ENCODE data around the gene SPOCK3.
A peak's percentile ranks its signal among the peaks of the same experiment; 100 is the strongest.

Gene SPOCK3

DNA sequence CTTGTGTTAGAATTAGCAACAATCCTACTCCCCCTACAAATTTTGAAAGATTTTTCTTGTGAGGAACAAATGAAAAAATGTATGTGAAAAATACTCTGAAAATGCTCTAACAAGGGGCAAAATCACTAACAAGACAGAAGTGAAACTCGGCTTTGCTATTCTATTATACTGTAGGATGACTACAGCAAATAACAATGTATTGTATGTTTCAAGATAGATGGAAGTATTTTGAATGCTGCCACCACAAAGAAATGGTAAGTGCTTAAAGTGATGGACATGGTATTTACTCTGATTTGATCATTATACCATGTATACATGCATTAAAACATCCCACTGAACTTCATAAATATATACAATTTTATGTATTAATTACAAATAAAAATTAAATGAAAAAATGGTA is 192.8 kb downstream of the SPOCK3 start:
- no peaks in the 10 kb centered on the region for H3K9me3 Mint-ChIP-seq
- no peak overlapping the region for H3K27ac Mint-ChIP-seq
- ATAC-seq (ENCODE audit: low read depth) (no peak), DNase-seq (ENCODE audit: low spot score in 2 of 2) (no peak)
- H3K36me3 Mint-ChIP-seq: no peaks in the 10 kb centered on the region
- H3K4me1 Mint-ChIP-seq: no peaks in the 10 kb centered on the region
- no peak overlapping the region for H3K4me3 Mint-ChIP-seq
- H3K27me3 Mint-ChIP-seq: no peaks in the 10 kb centered on the region

DNA sequence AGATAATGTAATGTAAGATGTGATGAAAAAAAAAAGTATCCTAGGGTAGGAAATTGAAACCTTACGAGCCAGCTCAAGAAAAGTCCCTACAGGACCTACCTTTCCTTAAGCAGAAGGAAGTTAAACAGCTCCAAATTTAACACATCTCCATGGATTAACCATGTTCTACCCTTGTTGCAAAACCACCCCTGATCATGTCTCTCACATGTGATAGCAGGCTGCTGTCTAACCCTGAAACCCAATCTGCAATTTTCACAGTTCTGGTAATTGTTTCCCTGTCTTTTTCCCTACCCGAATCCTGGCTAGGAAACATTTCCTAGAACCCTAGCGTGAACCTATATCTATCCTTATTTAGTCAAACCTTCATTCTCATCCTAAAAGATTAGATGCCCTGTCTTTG is 198.9 kb downstream of the SPOCK3 start:
- no peak for DNase-seq (ENCODE audit: low spot score in 2 of 2)

DNA sequence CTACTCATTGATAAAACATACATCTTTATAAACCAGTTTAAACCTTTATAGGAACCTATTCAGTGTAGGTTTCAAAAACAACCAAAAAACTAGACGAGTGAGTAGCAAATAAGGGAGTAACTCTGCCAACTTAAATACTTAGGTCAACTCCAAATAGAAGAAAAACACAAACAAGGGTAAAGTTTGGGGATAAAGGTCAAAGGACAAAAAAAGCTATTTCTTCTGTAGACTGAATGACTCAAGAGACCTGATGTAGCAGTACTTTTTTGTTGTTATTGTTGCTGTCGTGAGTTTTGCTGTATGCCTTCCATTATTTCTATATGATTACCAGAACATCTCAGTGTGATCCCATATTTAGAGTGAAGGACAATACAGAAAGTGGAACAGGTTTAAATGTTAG is 199.3 kb downstream of the SPOCK3 start:
- Mint-ChIP-seq H3K27ac (no peak overlapping the region), H3K27me3 (no peaks in the 10 kb centered on the region), H3K4me1 (no peaks in the 10 kb centered on the region), H3K4me3 (no peak overlapping the region), H3K9me3 (no peaks in the 10 kb centered on the region), H3K36me3 (no peaks in the 10 kb centered on the region)
- ATAC-seq (ENCODE audit: low read depth) (no peak), DNase-seq (ENCODE audit: low spot score in 2 of 2) (no peak)

More for the DNA sequence above, 198.9 kb downstream of the SPOCK3 start:
- Mint-ChIP-seq H3K9me3 (no peaks in the 10 kb centered on the region), H3K4me1 (no peaks in the 10 kb centered on the region), H3K27ac (no peak overlapping the region), H3K27me3 (no peaks in the 10 kb centered on the region), H3K4me3 (no peak overlapping the region), H3K36me3 (no peaks in the 10 kb centered on the region)
- no peak for ATAC-seq (ENCODE audit: low read depth)

DNA sequence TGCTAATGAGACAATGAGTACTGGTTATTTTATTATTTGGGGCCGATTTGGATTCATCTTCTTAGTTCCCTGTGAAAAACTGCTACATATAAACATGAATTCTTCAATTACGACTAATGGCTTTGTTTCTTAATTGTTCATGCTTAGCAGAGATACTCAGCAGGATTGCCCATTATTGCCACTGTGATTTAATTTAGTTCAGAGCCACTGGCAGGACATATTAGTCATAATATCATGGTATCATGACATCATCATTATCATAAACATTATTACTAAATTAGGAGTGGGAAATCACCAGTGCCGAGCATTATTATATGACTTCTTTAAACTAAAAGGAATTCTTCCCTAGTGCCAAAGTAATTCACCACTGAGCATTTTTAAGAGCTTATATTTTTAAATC is 201.4 kb downstream of the SPOCK3 start:
- Mint-ChIP-seq H3K36me3 (no peaks in the 10 kb centered on the region), H3K9me3 (no peaks in the 10 kb centered on the region), H3K27ac (no peak overlapping the region), H3K4me1 (no peaks in the 10 kb centered on the region), H3K4me3 (no peak overlapping the region), H3K27me3 (no peaks in the 10 kb centered on the region)
- DNase-seq (ENCODE audit: low spot score in 2 of 2): no peak
- ATAC-seq (ENCODE audit: low read depth): no peak

DNA sequence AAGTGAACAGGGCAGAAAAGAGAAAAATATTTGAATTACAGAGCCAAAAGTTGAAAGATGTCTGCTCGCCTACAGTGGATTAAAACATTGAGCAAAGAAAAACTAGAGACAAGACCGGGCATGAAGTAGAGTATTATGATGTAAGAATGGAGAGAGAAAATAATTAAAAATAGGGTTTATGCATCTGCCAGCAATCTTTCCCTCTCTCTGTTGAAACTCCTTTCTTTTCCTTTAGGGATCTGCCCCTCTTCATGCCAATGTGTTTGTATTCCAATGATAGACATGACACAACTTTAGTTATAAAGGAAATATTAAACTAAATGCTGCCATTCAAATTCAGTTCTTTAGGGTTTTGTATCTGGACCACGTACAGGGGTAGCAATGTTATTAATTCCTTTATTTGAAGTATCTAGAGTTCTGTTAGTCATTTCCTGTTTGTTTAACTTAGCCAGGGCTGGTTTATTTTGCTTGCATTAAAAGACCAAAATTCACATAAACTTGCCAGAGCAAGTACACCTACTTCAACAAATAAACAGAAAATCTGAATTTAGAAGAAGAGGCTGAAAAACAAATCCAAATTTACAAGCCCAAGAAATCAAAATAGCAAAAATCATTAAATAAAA is 202.6 kb downstream of the SPOCK3 start:
- no peak for ATAC-seq (ENCODE audit: low read depth)
- DNase-seq (ENCODE audit: low spot score in 2 of 2): no peak

DNA sequence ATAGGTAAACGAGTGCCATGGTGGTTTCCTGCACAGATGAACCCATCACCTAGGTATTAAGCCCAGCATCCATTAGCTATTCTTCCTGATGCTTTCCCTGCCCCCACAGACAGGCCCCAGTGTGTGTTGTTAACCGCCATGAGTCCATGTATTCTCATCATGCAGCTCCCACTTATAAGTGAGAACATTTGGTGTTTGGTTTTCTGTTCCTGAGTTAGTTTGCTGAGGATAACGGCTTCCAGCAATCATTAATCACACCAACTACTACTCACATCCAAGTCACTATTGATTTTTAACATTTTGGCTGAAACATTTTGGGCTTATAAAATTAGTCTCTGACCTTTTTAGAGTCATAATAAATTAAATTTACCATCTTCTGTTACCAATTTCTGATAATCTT is 205.3 kb downstream of the SPOCK3 start:
- Mint-ChIP-seq H3K27me3 (no peaks in the 10 kb centered on the region), H3K4me3 (no peak overlapping the region), H3K36me3 (no peaks in the 10 kb centered on the region), H3K9me3 (no peaks in the 10 kb centered on the region), H3K4me1 (no peaks in the 10 kb centered on the region), H3K27ac (no peak overlapping the region)
- DNase-seq (ENCODE audit: low spot score in 2 of 2) (no peak), ATAC-seq (ENCODE audit: low read depth) (no peak)

More for the DNA sequence above, 202.6 kb downstream of the SPOCK3 start:
- H3K4me3 Mint-ChIP-seq: no peak overlapping the region
- no peaks in the 10 kb centered on the region for H3K9me3 Mint-ChIP-seq
- no peaks in the 10 kb centered on the region for H3K27me3 Mint-ChIP-seq
- no peaks in the 10 kb centered on the region for H3K4me1 Mint-ChIP-seq
- no peak overlapping the region for H3K27ac Mint-ChIP-seq
- H3K36me3 Mint-ChIP-seq: no peaks in the 10 kb centered on the region

DNA sequence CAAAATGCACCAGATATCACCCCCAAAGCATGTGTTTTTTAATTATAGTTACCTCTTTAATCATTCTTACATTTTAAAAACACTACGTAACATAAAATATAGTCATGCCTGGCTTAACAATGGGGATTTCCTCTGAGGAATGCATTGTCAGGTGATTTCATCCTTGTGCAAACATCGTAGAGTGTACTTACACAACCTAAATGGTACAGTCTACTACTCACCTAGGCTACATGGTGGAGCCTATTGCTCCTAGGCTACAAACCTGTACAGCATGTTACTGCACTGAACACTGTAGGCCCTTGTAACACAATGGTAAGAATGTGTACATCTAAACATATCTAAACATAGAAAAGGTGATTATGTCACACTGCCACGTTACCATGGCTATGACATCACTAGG is 208.6 kb downstream of the SPOCK3 start:
- Mint-ChIP-seq H3K36me3 (no peaks in the 10 kb centered on the region), H3K4me3 (no peak overlapping the region), H3K4me1 (no peaks in the 10 kb centered on the region), H3K27ac (no peak overlapping the region), H3K9me3 (no peaks in the 10 kb centered on the region), H3K27me3 (no peaks in the 10 kb centered on the region)
- ATAC-seq (ENCODE audit: low read depth): no peak
- no peak for DNase-seq (ENCODE audit: low spot score in 2 of 2)

DNA sequence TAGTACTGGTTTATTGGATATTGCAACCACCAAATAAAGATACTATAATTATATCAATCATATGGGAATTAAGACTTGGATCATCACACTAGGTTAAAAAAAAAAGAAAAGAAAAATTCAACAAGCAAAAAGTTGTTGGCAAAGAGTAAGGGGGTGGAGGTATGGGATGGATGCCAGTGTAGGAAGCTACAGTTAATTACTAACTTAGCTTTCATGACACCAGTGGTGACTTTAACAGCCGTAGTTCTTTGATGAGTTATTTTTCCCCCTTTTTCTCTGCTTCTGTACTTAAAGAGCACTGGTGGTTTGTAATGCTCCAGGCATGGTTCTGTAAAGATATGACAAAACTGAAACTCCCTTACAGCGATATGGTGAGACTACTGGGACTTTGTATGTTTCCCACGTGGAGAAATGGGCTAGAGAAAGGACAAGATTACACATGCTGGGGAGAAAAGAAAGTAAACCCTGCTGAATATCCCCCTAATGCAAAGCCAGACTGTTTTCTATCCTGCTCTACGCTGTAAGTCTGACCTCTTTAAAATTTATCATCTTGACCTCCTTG is 210.8 kb downstream of the SPOCK3 start:
- no peaks in the 10 kb centered on the region for H3K9me3 Mint-ChIP-seq
- no peaks in the 10 kb centered on the region for H3K27me3 Mint-ChIP-seq
- no peaks in the 10 kb centered on the region for H3K4me1 Mint-ChIP-seq

DNA sequence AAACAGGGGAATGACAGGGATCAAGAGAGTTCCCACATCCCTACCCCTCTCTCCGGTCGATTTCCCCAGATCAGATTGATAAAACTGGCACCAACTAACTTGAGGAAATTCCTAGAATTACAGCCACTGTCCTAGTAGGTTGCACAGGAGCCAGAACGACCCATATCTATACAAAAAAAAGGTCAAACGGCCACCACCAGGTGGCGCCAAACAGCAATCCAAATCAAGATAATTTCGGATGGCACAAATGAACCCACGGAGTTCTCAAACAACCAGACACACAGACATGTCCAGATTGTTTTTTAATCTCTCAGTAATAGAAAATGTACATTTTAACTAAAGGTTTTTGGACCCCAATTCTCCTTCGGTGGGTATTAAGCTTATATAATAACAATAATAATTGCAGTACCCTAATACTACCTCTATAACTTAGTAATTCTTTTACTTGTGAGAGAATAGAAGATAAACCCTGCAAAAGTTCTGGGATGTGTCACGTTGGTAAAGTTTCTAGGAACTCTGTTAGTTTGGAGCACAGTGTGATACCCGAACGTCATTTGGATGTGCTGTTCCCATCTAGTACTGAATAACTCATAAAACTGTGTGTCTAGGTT is 212.6 kb downstream of the SPOCK3 start:
- ATAC-seq (ENCODE audit: low read depth): peak; percentile 37
- H3K9me3 Mint-ChIP-seq: no peaks in the 10 kb centered on the region

More for the DNA sequence above, 210.8 kb downstream of the SPOCK3 start:
- Mint-ChIP-seq H3K27ac (no peak overlapping the region), H3K36me3 (no peaks in the 10 kb centered on the region), H3K4me3 (no peak overlapping the region)
- no peak for DNase-seq (ENCODE audit: low spot score in 2 of 2)
- no peak for ATAC-seq (ENCODE audit: low read depth)

DNA sequence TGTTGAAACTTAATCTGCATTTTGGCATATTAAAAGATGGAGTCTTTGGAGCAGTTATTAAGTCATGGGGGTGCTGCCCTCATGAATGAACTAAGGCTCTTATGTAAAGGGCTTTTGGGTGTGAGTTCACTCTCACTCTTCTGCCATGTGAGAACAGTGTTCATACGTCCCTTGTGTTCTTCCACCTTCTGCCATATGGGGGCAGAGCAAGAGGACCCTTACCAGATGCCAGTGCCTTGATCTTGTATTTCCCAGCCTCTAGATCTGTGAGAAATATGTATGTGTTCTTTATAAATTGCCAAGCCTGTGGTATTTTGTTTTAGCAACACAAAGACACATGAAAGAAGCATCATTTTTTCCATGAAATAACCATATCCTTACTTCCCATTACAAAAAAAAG is 213.9 kb downstream of the SPOCK3 start:
- no peak for DNase-seq (ENCODE audit: low spot score in 2 of 2)
- Mint-ChIP-seq H3K36me3 (no peaks in the 10 kb centered on the region), H3K4me3 (no peak overlapping the region), H3K27ac (no peak overlapping the region), H3K9me3 (no peaks in the 10 kb centered on the region), H3K4me1 (no peaks in the 10 kb centered on the region), H3K27me3 (no peaks in the 10 kb centered on the region)
- no peak for ATAC-seq (ENCODE audit: low read depth)

More for the DNA sequence above, 212.6 kb downstream of the SPOCK3 start:
- no peaks in the 10 kb centered on the region for H3K4me1 Mint-ChIP-seq
- no peak overlapping the region for H3K27ac Mint-ChIP-seq
- H3K27me3 Mint-ChIP-seq: no peaks in the 10 kb centered on the region
- no peak overlapping the region for H3K4me3 Mint-ChIP-seq
- peak; percentile 7 to 36 for DNase-seq (ENCODE audit: low spot score in 2 of 2)
- H3K36me3 Mint-ChIP-seq: no peaks in the 10 kb centered on the region

DNA sequence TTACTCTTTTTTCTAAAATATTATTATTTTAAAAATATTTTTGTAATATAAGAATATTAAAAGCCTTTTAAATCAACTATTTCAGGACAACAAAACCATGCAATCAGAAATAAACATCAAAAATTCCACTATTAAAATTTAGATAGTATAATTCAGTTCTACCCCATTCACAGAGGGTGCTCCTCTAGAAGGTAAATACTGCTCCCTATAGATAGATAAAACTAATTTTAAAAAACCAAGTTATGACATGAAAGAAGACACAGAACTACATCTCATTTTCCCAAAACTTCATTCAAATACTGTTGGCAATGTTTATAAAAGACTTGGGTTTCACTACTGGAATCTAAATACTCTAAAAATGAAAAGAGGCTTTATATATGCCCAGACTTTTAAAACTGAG is 219.3 kb downstream of the SPOCK3 start:
- DNase-seq (ENCODE audit: low spot score in 2 of 2) (no peak), ATAC-seq (ENCODE audit: low read depth) (no peak)
- H3K4me3 Mint-ChIP-seq: no peak overlapping the region
- H3K9me3 Mint-ChIP-seq: no peaks in the 10 kb centered on the region
- H3K4me1 Mint-ChIP-seq: no peaks in the 10 kb centered on the region
- H3K36me3 Mint-ChIP-seq: no peaks in the 10 kb centered on the region
- no peaks in the 10 kb centered on the region for H3K27me3 Mint-ChIP-seq
- H3K27ac Mint-ChIP-seq: no peak overlapping the region

DNA sequence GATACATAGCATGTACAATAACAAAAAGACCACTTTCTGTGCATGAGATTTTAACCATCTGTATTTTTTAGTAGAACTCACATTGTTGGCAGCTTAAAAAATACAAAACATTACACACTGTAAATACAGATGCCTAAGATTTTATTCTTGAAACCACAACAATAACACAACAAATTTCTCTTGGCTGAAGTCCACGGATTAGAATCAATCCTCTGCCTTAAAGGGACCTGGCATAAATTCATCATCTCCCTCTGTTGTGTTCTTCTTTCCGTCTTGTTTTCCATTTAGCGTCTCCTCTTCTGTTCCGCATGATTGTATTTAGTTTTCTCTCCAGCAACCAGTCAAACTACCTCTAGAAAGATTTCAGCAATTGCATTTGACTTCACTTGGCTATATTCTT is 231.0 kb downstream of the SPOCK3 start:
- peaks cover 2% of the 10 kb centered on the region for H3K9me3 Mint-ChIP-seq

DNA sequence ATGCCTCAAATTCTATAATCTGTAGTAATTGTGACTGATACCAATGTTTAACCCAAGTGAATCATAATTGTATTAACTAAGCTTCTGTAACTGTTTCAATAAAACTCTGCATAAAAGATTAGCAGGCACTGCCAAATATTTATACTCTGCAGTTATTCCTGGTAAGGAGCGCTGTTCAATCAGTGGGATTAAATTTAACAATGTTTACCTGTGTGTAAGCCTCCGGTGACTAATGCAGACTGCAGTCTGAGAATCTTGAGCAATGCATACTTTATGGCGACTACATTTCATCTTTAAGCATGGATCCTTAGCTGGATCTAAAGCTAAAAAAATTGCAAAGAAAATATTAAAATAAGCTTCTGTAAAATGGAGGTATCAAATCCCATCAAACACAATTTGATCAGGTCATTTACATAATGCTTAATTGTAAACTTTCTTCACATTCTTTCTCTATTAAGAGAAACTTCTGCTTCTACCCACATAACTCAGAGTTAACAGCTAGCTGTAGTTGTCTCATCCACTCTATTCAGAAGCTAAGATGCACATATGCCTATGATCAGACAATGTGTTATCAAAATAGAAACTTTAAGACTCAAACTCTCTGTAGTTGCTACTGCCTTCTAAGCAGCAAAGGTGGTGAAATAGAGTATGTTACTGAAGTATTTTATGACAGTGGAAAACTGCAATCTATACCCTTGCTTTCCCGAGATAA is 234.0 kb downstream of the SPOCK3 start:
- Mint-ChIP-seq H3K4me1 (no peaks in the 10 kb centered on the region), H3K36me3 (no peaks in the 10 kb centered on the region), H3K9me3 (peaks cover 2% of the 10 kb centered on the region), H3K27me3 (no peaks in the 10 kb centered on the region), H3K27ac (no peak overlapping the region), H3K4me3 (no peak overlapping the region)
- ATAC-seq (ENCODE audit: low read depth): no peak
- no peak for DNase-seq (ENCODE audit: low spot score in 2 of 2)

More for the DNA sequence above, 231.0 kb downstream of the SPOCK3 start:
- no peaks in the 10 kb centered on the region for H3K4me1 Mint-ChIP-seq
- no peak overlapping the region for H3K4me3 Mint-ChIP-seq
- ATAC-seq (ENCODE audit: low read depth) (no peak), DNase-seq (ENCODE audit: low spot score in 2 of 2) (no peak)
- H3K36me3 Mint-ChIP-seq: no peaks in the 10 kb centered on the region
- no peaks in the 10 kb centered on the region for H3K27me3 Mint-ChIP-seq
- no peak overlapping the region for H3K27ac Mint-ChIP-seq

DNA sequence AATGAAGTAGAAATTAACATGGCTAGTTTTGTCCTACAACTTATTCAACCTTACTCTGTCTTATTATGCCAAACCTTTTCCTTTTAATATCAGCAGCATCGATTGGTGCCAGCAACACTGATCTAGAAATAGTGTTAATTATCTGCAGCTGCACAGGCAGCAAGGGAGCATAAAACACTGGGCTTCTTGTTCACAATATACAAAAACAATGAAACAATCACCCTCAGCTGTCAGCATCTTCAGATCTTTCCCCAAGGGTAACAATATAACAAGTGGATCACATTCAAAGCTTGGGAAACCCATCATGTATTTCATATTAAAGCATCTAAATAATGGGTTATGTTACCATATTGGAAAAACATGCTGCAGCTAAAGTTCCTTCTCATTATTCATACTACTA is 238.1 kb downstream of the SPOCK3 start:
- DNase-seq (ENCODE audit: low spot score in 2 of 2) (no peak), ATAC-seq (ENCODE audit: low read depth) (no peak)
- no peaks in the 10 kb centered on the region for H3K9me3 Mint-ChIP-seq
- no peak overlapping the region for H3K27ac Mint-ChIP-seq
- no peak overlapping the region for H3K4me3 Mint-ChIP-seq
- no peaks in the 10 kb centered on the region for H3K4me1 Mint-ChIP-seq
- H3K27me3 Mint-ChIP-seq: no peaks in the 10 kb centered on the region
- H3K36me3 Mint-ChIP-seq: no peaks in the 10 kb centered on the region

Data from memory B cell (primary cell).